Kidney (tissue), 14 donors: Measurements from ENCODE around the gene TENM4. TPM values are rescaled to one million over a fixed set of nuclear protein-coding genes. Genes with fewer than 3 reads are reported as not detected.

Experiments used
- DNase-seq, 5 donors: peaks; one replicate each; pipeline ENCODE4 v3.0.0-alpha.2; 2013 to 2020
- FAIRE-seq: peaks from 2 replicates; lab custom pipeline; 2012; peaks lifted over from hg19 to GRCh38; lab: Jason Lieb, UNC
- H3K27ac ChIP-seq, 2 donors: one replicate each; pipeline ENCODE4 v1.7.0; 2013; ENCODE audit warnings: low read depth in 2 of 2, low read length in 2 of 2, inconsistent platforms in 1 of 2
- H3K27me3 ChIP-seq: one replicate; pipeline ENCODE4 v1.7.1; 2013; ENCODE audit warnings: low read length, inconsistent platforms; ENCODE audit not compliant: control insufficient read depth, insufficient read depth
- H3K36me3 ChIP-seq, 3 donors: one replicate each; pipeline versions ENCODE4 v1.7.0 to v1.7.1; 2013; ENCODE audit warnings: low read length in 3 of 3, control low read depth in 1 of 3, inconsistent platforms in 1 of 3; ENCODE audit not compliant: insufficient read depth in 3 of 3, control insufficient read depth in 2 of 3
- H3K4me1 ChIP-seq, 3 donors: one replicate each; pipeline versions ENCODE4 v1.7.0 to v1.7.1; 2013; ENCODE audit warnings: low read length in 3 of 3, inconsistent platforms in 1 of 3, low read depth in 1 of 3; ENCODE audit not compliant: control insufficient read depth in 2 of 3, insufficient read depth in 2 of 3
- H3K4me3 ChIP-seq, 3 donors: one replicate each; pipeline versions ENCODE4 v1.7.0 to v1.8.1; 2013; ENCODE audit warnings: low read length in 3 of 3, control low read depth in 1 of 3, inconsistent platforms in 1 of 3
- H3K9ac ChIP-seq, 3 donors: one replicate each; pipeline versions ENCODE4 v1.7.0 to v1.7.1; 2013; ENCODE audit warnings: low read length in 3 of 3, control low read depth in 1 of 3, inconsistent platforms in 1 of 3
- H3K9me3 ChIP-seq, 3 donors: one replicate each; pipeline versions ENCODE4 v1.7.0 to v1.7.1; 2013; ENCODE audit warnings: low read length in 3 of 3, control low read depth in 1 of 3, inconsistent platforms in 1 of 3; ENCODE audit not compliant: control insufficient read depth in 2 of 3, insufficient read depth in 1 of 3
- intact Hi-C: fragments of 100-400 bp; cut with DNase I; formaldehyde crosslinking; loops from one replicate; pipeline ENCODE4 v1.11.1; 2022
- polyA plus RNA-seq: library from polyadenylated mRNA; stranded (reverse); fragments of 350-450 nt; fragmentation: Illumina TruSeq; extraction: RNeasy Lipid Tissue Mini Kit (QIAGEN cat#74804); gene quantifications from one replicate; pipeline ENCODE4 v1.2.3, GENCODE V29; 2014; ENCODE audit warnings: low read depth, low replicate concordance; ENCODE audit not compliant: insufficient read depth
- total RNA-seq: library from RNA; stranded (reverse); fragmentation: NEBNext Ultra II Directional; extraction: Animal tissue kit (Norgen Biotek cat#: 25700); gene quantifications from one replicate; pipeline ENCODE4 v1.2.1, GENCODE V29; 2021
- TF ChIP-seq, protein P1 (sequence below): IDR thresholded peaks from 3 replicates; pipeline ENCODE4 v1.5.1; 2012; ENCODE audit warnings: mild to moderate bottlenecking, moderate library complexity, borderline replicate concordance; ENCODE audit not compliant: insufficient read depth; ENCODE audit errors: extremely low read depth
- donor health status: control.
- donor health status: control.
- donor health status: control.
- donor health status: control.
- donor health status: control.
- donor health status: DM: yes; HTN: yes; CAD: no.
- donor health status: Normal renal cell carcinoma (clear cell type).

The TENM4 gene
- total and polyA plus RNA-seq, 2 donors from 2014 or later = 0.34 to 31.0 TPM

DNA sequence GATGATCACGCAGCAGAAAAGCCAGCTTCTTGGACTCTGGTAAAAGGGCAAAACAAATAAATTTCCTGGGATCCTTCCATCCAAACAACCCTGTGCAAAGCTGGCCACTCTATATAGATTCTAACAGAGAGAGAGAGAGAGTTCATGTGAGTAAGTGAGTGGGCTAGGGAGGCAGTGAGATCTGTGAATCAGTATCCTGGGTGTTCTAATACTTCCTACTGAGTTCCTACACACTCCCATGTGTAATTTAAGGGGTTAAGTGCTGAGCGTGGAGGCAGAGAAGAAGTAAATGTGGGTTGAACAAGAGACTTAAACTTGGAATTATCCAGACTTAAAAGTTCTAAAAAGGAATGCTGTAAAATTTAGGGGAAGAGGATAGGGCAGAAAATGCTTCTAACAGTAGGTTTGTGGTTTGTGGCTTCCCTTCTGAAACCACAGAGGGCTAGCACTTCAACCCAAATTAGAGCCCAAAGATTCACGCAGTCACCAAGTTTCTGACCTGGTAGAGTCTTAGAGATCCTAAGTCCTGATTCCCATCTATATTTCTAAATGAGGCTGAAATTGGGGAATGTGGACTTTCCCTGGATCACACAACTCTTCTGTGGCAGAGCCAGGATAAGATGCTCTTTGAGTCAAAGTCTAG, 413.9 kb downstream of the TENM4 start:
- no peak for FAIRE-seq
- no peaks in the 10 kb centered on the region for H3K27me3 ChIP-seq
- TF ChIP-seq, protein P1, sequence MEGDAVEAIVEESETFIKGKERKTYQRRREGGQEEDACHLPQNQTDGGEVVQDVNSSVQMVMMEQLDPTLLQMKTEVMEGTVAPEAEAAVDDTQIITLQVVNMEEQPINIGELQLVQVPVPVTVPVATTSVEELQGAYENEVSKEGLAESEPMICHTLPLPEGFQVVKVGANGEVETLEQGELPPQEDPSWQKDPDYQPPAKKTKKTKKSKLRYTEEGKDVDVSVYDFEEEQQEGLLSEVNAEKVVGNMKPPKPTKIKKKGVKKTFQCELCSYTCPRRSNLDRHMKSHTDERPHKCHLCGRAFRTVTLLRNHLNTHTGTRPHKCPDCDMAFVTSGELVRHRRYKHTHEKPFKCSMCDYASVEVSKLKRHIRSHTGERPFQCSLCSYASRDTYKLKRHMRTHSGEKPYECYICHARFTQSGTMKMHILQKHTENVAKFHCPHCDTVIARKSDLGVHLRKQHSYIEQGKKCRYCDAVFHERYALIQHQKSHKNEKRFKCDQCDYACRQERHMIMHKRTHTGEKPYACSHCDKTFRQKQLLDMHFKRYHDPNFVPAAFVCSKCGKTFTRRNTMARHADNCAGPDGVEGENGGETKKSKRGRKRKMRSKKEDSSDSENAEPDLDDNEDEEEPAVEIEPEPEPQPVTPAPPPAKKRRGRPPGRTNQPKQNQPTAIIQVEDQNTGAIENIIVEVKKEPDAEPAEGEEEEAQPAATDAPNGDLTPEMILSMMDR = no peak

DNA sequence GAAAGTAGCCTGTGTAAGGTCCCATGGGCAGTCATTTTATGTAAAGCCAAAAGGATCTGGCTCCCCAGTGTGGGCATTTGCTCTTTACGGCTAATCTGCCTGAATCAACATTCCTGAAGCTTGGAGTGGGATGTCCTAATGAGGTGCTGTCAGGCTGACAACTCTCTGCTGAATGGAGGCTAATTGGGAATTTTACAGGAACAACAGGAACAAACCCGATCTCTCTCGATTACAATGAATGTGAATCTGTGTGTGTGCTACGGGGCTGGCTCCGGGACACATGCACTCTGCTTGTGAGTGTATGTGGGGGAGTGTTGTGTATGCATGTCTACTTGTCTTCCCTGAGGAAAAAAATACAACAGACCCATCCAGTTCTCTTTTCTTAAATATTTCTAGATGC, 415.2 kb downstream of the TENM4 start:
- TF ChIP-seq, protein P1 = no peak
- H3K36me3 ChIP-seq = no peaks in the 10 kb centered on the region
- no peaks in the 10 kb centered on the region for H3K9me3 ChIP-seq
- H3K4me1 ChIP-seq = peaks cover 0 to 7% (median 0%) of the 10 kb centered on the region in 3 donors
- intact Hi-C loops = no loop called here
- DNase-seq (peak in 3 of 5 donors; percentile 46 to 64 (median 64)), FAIRE-seq (no peak)
- no peak overlapping the region for H3K27ac ChIP-seq
- no peak overlapping the region for H3K4me3 ChIP-seq
- no peaks in the 10 kb centered on the region for H3K27me3 ChIP-seq
- no peak overlapping the region for H3K9ac ChIP-seq

More for the DNA sequence above, 413.9 kb downstream of the TENM4 start:
- no peak overlapping the region for H3K27ac ChIP-seq
- H3K4me1 ChIP-seq = peaks cover 0 to 7% (median 0%) of the 10 kb centered on the region in 3 donors
- intact Hi-C loops = no loop called here
- peak in 1 of 5 donors; percentile 6 for DNase-seq
- no peaks in the 10 kb centered on the region for H3K9me3 ChIP-seq
- H3K36me3 ChIP-seq = no peaks in the 10 kb centered on the region
- no peak overlapping the region for H3K4me3 ChIP-seq
- no peak overlapping the region for H3K9ac ChIP-seq

DNA sequence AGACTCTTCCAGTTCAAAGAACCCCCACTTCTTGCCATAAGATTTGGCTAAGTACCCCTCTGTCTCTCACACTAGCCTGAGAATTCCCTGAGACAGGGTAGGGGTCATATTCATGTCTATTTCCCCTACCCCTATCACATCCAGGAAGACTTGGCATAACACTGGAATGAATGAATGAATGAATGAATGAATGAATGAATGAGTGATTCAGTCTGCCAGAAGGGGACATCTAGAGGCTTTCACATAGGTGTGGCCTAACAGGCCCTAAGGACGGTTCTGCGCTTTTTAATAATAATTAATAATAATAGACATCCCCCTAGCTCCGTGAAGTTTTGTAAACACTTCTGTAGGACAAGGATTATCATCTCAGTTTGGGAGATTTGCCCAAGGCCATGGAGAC, 415.7 kb downstream of the TENM4 start:
- no peak overlapping the region for H3K9ac ChIP-seq
- no peaks in the 10 kb centered on the region for H3K9me3 ChIP-seq
- TF ChIP-seq, protein P1 = no peak
- DNase-seq = no peak
- no peak overlapping the region for H3K27ac ChIP-seq
- H3K36me3 ChIP-seq = no peaks in the 10 kb centered on the region
- H3K4me3 ChIP-seq = no peak overlapping the region
- H3K27me3 ChIP-seq = no peaks in the 10 kb centered on the region
- FAIRE-seq = no peak
- intact Hi-C loops = no loop called here
- peaks cover 0 to 7% (median 0%) of the 10 kb centered on the region in 3 donors for H3K4me1 ChIP-seq

DNA sequence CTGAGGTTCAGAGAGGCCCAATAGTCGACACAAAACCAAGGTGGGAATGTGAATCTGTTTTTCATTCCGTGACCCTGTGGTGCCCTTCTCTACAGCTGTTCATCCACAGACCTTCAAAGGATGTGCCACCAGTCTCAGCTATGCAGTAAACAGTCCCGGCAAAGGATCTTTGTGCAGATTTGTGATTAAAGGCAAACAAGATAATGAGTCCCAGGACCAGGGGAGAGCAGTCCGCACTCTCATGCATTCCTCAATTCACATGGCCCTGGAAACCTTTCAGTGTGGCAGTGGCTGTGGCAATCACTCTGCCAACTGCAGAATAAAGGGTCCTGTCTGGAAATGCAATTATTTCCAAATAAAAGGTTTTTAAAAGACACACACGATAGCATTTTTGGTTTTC, 418.6 kb downstream of the TENM4 start:
- H3K4me3 ChIP-seq = no peak overlapping the region
- no peak overlapping the region for H3K27ac ChIP-seq
- H3K9ac ChIP-seq = no peak overlapping the region
- H3K9me3 ChIP-seq = no peaks in the 10 kb centered on the region
- DNase-seq (no peak), FAIRE-seq (no peak)
- H3K4me1 ChIP-seq = peaks cover 0 to 7% (median 0%) of the 10 kb centered on the region in 3 donors
- H3K36me3 ChIP-seq = no peaks in the 10 kb centered on the region
- H3K27me3 ChIP-seq = no peaks in the 10 kb centered on the region
- TF ChIP-seq, protein P1 = no peak
- intact Hi-C loops = no loop called here
